ENCODE data around the gene SSBP2.
"Not testable (repeated sequence)": the region's sequence is repeated elsewhere in the genome, so short reads cannot be mapped to it uniquely, and the experiment has no call there.

The SSBP2 gene

GRCh38 chr5:81628061-81628460 lies 122.8 kb downstream of the SSBP2 start:
- H3K9me3 ChIP-seq (ENCODE audit: control insufficient read depth, low read length); H3K27ac ChIP-seq (ENCODE audit: insufficient read depth, low read length, poor library complexity, severe bottlenecking); H3K4me1 ChIP-seq (ENCODE audit: control insufficient read depth, insufficient read depth, low read length, poor library complexity, severe bottlenecking); H3K36me3 ChIP-seq (ENCODE audit: control insufficient read depth, insufficient read depth, low read length); H3K27me3 ChIP-seq (replicated peaks; ENCODE audit: control insufficient read depth, insufficient read depth, low read length, poor library complexity, severe bottlenecking); H3K4me3 ChIP-seq (ENCODE audit: insufficient read depth, low read depth, low read length, poor library complexity, severe bottlenecking); DNase-seq: not testable (repeated sequence)

- no peak overlapping the region for H3K4me3 ChIP-seq (ENCODE audit: insufficient read depth, low read depth, low read length, poor library complexity, severe bottlenecking)
- DNase-seq = no peak
- no peaks in the 10 kb centered on the region for H3K4me1 ChIP-seq (ENCODE audit: control insufficient read depth, insufficient read depth, low read length, poor library complexity, severe bottlenecking)
- H3K9me3 ChIP-seq (ENCODE audit: control insufficient read depth, low read length) = no peaks in the 10 kb centered on the region
- no peaks in the 10 kb centered on the region for H3K36me3 ChIP-seq (ENCODE audit: control insufficient read depth, insufficient read depth, low read length)
- H3K27ac ChIP-seq (ENCODE audit: insufficient read depth, low read length, poor library complexity, severe bottlenecking) = no peak overlapping the region
- H3K27me3 ChIP-seq (replicated peaks; ENCODE audit: control insufficient read depth, insufficient read depth, low read length, poor library complexity, severe bottlenecking) = no peaks in the 10 kb centered on the region
Measured at GRCh38 chr5:81626524-81626923, 124.4 kb downstream of the SSBP2 start.

GRCh38 chr5:81609810-81610375 lies 141.0 kb downstream of the SSBP2 start:
- DNase-seq = no peak
- Histone ChIP-seq H3K4me1 (ENCODE audit: control insufficient read depth, insufficient read depth, low read length, poor library complexity, severe bottlenecking) (no peaks in the 10 kb centered on the region), H3K27me3 (replicated peaks; ENCODE audit: control insufficient read depth, insufficient read depth, low read length, poor library complexity, severe bottlenecking) (no peaks in the 10 kb centered on the region), H3K4me3 (ENCODE audit: insufficient read depth, low read depth, low read length, poor library complexity, severe bottlenecking) (no peak overlapping the region), H3K36me3 (ENCODE audit: control insufficient read depth, insufficient read depth, low read length) (peaks cover 5% of the 10 kb centered on the region), H3K27ac (ENCODE audit: insufficient read depth, low read length, poor library complexity, severe bottlenecking) (no peak overlapping the region), H3K9me3 (ENCODE audit: control insufficient read depth, low read length) (no peaks in the 10 kb centered on the region)

GRCh38 chr5:81608976-81609375 lies 141.9 kb downstream of the SSBP2 start:
- H3K4me1 ChIP-seq (ENCODE audit: control insufficient read depth, insufficient read depth, low read length, poor library complexity, severe bottlenecking) = no peaks in the 10 kb centered on the region
- no peak overlapping the region for H3K27ac ChIP-seq (ENCODE audit: insufficient read depth, low read length, poor library complexity, severe bottlenecking)
- no peaks in the 10 kb centered on the region for H3K9me3 ChIP-seq (ENCODE audit: control insufficient read depth, low read length)
- no peak for DNase-seq
- no peak overlapping the region for H3K4me3 ChIP-seq (ENCODE audit: insufficient read depth, low read depth, low read length, poor library complexity, severe bottlenecking)
- no peaks in the 10 kb centered on the region for H3K27me3 ChIP-seq (replicated peaks; ENCODE audit: control insufficient read depth, insufficient read depth, low read length, poor library complexity, severe bottlenecking)
- peaks cover 5% of the 10 kb centered on the region for H3K36me3 ChIP-seq (ENCODE audit: control insufficient read depth, insufficient read depth, low read length)

- DNase-seq = no peak
- H3K27ac ChIP-seq (ENCODE audit: insufficient read depth, low read length, poor library complexity, severe bottlenecking) = no peak overlapping the region
Measured at GRCh38 chr5:81607693-81608092, 143.2 kb downstream of the SSBP2 start.

GRCh38 chr5:81606150-81606549 lies 144.7 kb downstream of the SSBP2 start:
- Histone ChIP-seq H3K4me3 (ENCODE audit: insufficient read depth, low read depth, low read length, poor library complexity, severe bottlenecking) (no peak overlapping the region), H3K9me3 (ENCODE audit: control insufficient read depth, low read length) (no peaks in the 10 kb centered on the region), H3K4me1 (ENCODE audit: control insufficient read depth, insufficient read depth, low read length, poor library complexity, severe bottlenecking) (no peaks in the 10 kb centered on the region), H3K36me3 (ENCODE audit: control insufficient read depth, insufficient read depth, low read length) (no peaks in the 10 kb centered on the region), H3K27me3 (replicated peaks; ENCODE audit: control insufficient read depth, insufficient read depth, low read length, poor library complexity, severe bottlenecking) (no peaks in the 10 kb centered on the region), H3K27ac (ENCODE audit: insufficient read depth, low read length, poor library complexity, severe bottlenecking) (no peak overlapping the region)
- DNase-seq = no peak

More at GRCh38 chr5:81607693-81608092, 143.2 kb downstream of the SSBP2 start:
- Histone ChIP-seq H3K4me1 (ENCODE audit: control insufficient read depth, insufficient read depth, low read length, poor library complexity, severe bottlenecking) (no peaks in the 10 kb centered on the region), H3K27me3 (replicated peaks; ENCODE audit: control insufficient read depth, insufficient read depth, low read length, poor library complexity, severe bottlenecking) (no peaks in the 10 kb centered on the region), H3K9me3 (ENCODE audit: control insufficient read depth, low read length) (no peaks in the 10 kb centered on the region), H3K4me3 (ENCODE audit: insufficient read depth, low read depth, low read length, poor library complexity, severe bottlenecking) (no peak overlapping the region), H3K36me3 (ENCODE audit: control insufficient read depth, insufficient read depth, low read length) (no peaks in the 10 kb centered on the region)

GRCh38 chr5:81605299-81605698 lies 145.6 kb downstream of the SSBP2 start:
- Histone ChIP-seq H3K36me3 (ENCODE audit: control insufficient read depth, insufficient read depth, low read length) (no peaks in the 10 kb centered on the region), H3K27me3 (replicated peaks; ENCODE audit: control insufficient read depth, insufficient read depth, low read length, poor library complexity, severe bottlenecking) (no peaks in the 10 kb centered on the region), H3K27ac (ENCODE audit: insufficient read depth, low read length, poor library complexity, severe bottlenecking) (no peak overlapping the region), H3K9me3 (ENCODE audit: control insufficient read depth, low read length) (no peaks in the 10 kb centered on the region), H3K4me3 (ENCODE audit: insufficient read depth, low read depth, low read length, poor library complexity, severe bottlenecking) (no peak overlapping the region), H3K4me1 (ENCODE audit: control insufficient read depth, insufficient read depth, low read length, poor library complexity, severe bottlenecking) (no peaks in the 10 kb centered on the region)
- DNase-seq = no peak

GRCh38 chr5:81604193-81604592 lies 146.7 kb downstream of the SSBP2 start:
- Histone ChIP-seq H3K4me3 (ENCODE audit: insufficient read depth, low read depth, low read length, poor library complexity, severe bottlenecking) (no peak overlapping the region), H3K4me1 (ENCODE audit: control insufficient read depth, insufficient read depth, low read length, poor library complexity, severe bottlenecking) (no peaks in the 10 kb centered on the region), H3K36me3 (ENCODE audit: control insufficient read depth, insufficient read depth, low read length) (no peaks in the 10 kb centered on the region), H3K27ac (ENCODE audit: insufficient read depth, low read length, poor library complexity, severe bottlenecking) (no peak overlapping the region), H3K9me3 (ENCODE audit: control insufficient read depth, low read length) (no peaks in the 10 kb centered on the region), H3K27me3 (replicated peaks; ENCODE audit: control insufficient read depth, insufficient read depth, low read length, poor library complexity, severe bottlenecking) (no peaks in the 10 kb centered on the region)
- no peak for DNase-seq

GRCh38 chr5:81601919-81602318 lies 149.0 kb downstream of the SSBP2 start:
- H3K36me3 ChIP-seq (ENCODE audit: control insufficient read depth, insufficient read depth, low read length) = peaks cover 6% of the 10 kb centered on the region

GRCh38 chr5:81592085-81592484 lies 158.8 kb downstream of the SSBP2 start:
- H3K27ac ChIP-seq (ENCODE audit: insufficient read depth, low read length, poor library complexity, severe bottlenecking); H3K27me3 ChIP-seq (replicated peaks; ENCODE audit: control insufficient read depth, insufficient read depth, low read length, poor library complexity, severe bottlenecking); H3K9me3 ChIP-seq (ENCODE audit: control insufficient read depth, low read length); H3K4me1 ChIP-seq (ENCODE audit: control insufficient read depth, insufficient read depth, low read length, poor library complexity, severe bottlenecking); DNase-seq; H3K36me3 ChIP-seq (ENCODE audit: control insufficient read depth, insufficient read depth, low read length); H3K4me3 ChIP-seq (ENCODE audit: insufficient read depth, low read depth, low read length, poor library complexity, severe bottlenecking): not testable (repeated sequence)

More at GRCh38 chr5:81601919-81602318, 149.0 kb downstream of the SSBP2 start:
- Histone ChIP-seq H3K27me3 (replicated peaks; ENCODE audit: control insufficient read depth, insufficient read depth, low read length, poor library complexity, severe bottlenecking) (no peaks in the 10 kb centered on the region), H3K4me1 (ENCODE audit: control insufficient read depth, insufficient read depth, low read length, poor library complexity, severe bottlenecking) (no peaks in the 10 kb centered on the region), H3K27ac (ENCODE audit: insufficient read depth, low read length, poor library complexity, severe bottlenecking) (no peak overlapping the region), H3K4me3 (ENCODE audit: insufficient read depth, low read depth, low read length, poor library complexity, severe bottlenecking) (no peak overlapping the region), H3K9me3 (ENCODE audit: control insufficient read depth, low read length) (no peaks in the 10 kb centered on the region)
- DNase-seq = no peak

All from effector memory CD4-positive, alpha-beta T cell (primary cell).